HEK293 (cell line): ENCODE measurements around the gene ACER3.

Experiments
- CTCF ChIP-seq: fragments of 450-650 bp; formaldehyde crosslinking; IDR thresholded peaks from 2 replicates; pipeline ENCODE4 v1.5.1; 2016; ENCODE audit warnings: missing biosample characterization, missing genetic modification characterization
- FEZF1 ChIP-seq: fragments of 450-650 bp; formaldehyde crosslinking; IDR thresholded peaks from 2 replicates; pipeline ENCODE4 v1.5.1; 2016; ENCODE audit warnings: missing biosample characterization, missing genetic modification characterization
- MZF1 ChIP-seq: fragments of 450-650 bp; formaldehyde crosslinking; IDR thresholded peaks from 2 replicates; pipeline ENCODE4 v1.5.1; 2017; ENCODE audit warnings: missing biosample characterization, missing genetic modification characterization, borderline replicate concordance
- ZNF133 ChIP-seq: fragments of 450-650 bp; formaldehyde crosslinking; IDR thresholded peaks from 2 replicates; pipeline ENCODE4 v1.5.1; 2016; ENCODE audit warnings: missing biosample characterization, missing genetic modification characterization
- ZNF529 ChIP-seq: fragments of 450-650 bp; formaldehyde crosslinking; IDR thresholded peaks from 2 replicates; pipeline ENCODE4 v1.5.1; 2017; ENCODE audit warnings: missing genetic modification characterization, missing biosample characterization; ENCODE audit not compliant: insufficient replicate concordance
- ZNF580 ChIP-seq: fragments of 450-650 bp; formaldehyde crosslinking; IDR thresholded peaks from 2 replicates; pipeline ENCODE4 v1.5.1; 2016; ENCODE audit warnings: missing biosample characterization, missing genetic modification characterization

- TF ChIP-seq CTCF (tag by site-specific recombination) (no peak), MZF1 (tag by site-specific recombination) (no peak), ZNF580 (no peak), ZNF133 (no peak), ZNF529 (tag by site-specific recombination) (no peak), FEZF1 (tag by site-specific recombination) (no peak)
Measured at GRCh38 chr11:77014669-77015068, 154.0 kb downstream of the ACER3 start.
